Nephron progenitor cell (in vitro differentiated cells): Measurements from ENCODE around the gene HDAC9.
A peak's percentile ranks its signal among the peaks of the same experiment; 100 is the strongest.

Experiments used
- DNase-seq: peaks from one replicate; pipeline ENCODE4 v3.0.0; 2021
- H3K27ac Mint-ChIP-seq: 2 replicates; pipeline ENCODE4 v1.8.0; 2021; ENCODE audit warnings: mild to moderate bottlenecking, moderate library complexity, mixed read lengths
- H3K27me3 Mint-ChIP-seq: 2 replicates; pipeline ENCODE4 v1.8.0; 2021; ENCODE audit warnings: mild to moderate bottlenecking, low read depth, mixed read lengths; ENCODE audit not compliant: poor library complexity
- H3K36me3 Mint-ChIP-seq: 2 replicates; pipeline ENCODE4 v1.8.0; 2021; ENCODE audit warnings: low read depth, mixed read lengths
- H3K4me1 Mint-ChIP-seq: 2 replicates; pipeline ENCODE4 v1.8.0; 2021; ENCODE audit warnings: mixed read lengths
- H3K4me3 Mint-ChIP-seq: 2 replicates; pipeline ENCODE4 v1.8.0; 2021; ENCODE audit warnings: mild to moderate bottlenecking, moderate library complexity, mixed read lengths
- H3K9me3 Mint-ChIP-seq: 2 replicates; pipeline ENCODE4 v1.8.0; 2021; ENCODE audit warnings: mild to moderate bottlenecking, moderate library complexity, mixed read lengths
- TF ChIP-seq, protein P1 (sequence below): fragments of 200-600 bp; sonication (generic); IDR thresholded peaks from 2 replicates; pipeline ENCODE4 v1.5.0; 2021; ENCODE audit warnings: antibody characterized with exemption

Gene HDAC9

GRCh38 chr7:18458830-18459229, 36.7 kb upstream of the HDAC9 start:
- Mint-ChIP-seq H3K9me3 (no peaks in the 10 kb centered on the region), H3K4me3 (no peak overlapping the region), H3K4me1 (peaks cover 7% of the 10 kb centered on the region), H3K27ac (peak overlapping the region; percentile 73), H3K27me3 (no peaks in the 10 kb centered on the region), H3K36me3 (no peaks in the 10 kb centered on the region)
- TF ChIP-seq, protein P1, sequence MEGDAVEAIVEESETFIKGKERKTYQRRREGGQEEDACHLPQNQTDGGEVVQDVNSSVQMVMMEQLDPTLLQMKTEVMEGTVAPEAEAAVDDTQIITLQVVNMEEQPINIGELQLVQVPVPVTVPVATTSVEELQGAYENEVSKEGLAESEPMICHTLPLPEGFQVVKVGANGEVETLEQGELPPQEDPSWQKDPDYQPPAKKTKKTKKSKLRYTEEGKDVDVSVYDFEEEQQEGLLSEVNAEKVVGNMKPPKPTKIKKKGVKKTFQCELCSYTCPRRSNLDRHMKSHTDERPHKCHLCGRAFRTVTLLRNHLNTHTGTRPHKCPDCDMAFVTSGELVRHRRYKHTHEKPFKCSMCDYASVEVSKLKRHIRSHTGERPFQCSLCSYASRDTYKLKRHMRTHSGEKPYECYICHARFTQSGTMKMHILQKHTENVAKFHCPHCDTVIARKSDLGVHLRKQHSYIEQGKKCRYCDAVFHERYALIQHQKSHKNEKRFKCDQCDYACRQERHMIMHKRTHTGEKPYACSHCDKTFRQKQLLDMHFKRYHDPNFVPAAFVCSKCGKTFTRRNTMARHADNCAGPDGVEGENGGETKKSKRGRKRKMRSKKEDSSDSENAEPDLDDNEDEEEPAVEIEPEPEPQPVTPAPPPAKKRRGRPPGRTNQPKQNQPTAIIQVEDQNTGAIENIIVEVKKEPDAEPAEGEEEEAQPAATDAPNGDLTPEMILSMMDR, result no peak
- DNase-seq, result no peak

- Mint-ChIP-seq H3K9me3 (no peaks in the 10 kb centered on the region), H3K36me3 (no peaks in the 10 kb centered on the region), H3K4me1 (peaks cover 7% of the 10 kb centered on the region), H3K4me3 (no peak overlapping the region), H3K27me3 (no peaks in the 10 kb centered on the region), H3K27ac (no peak overlapping the region)
- TF ChIP-seq, protein P1, result no peak
- no peak for DNase-seq
These were observed 35.9 kb upstream of the HDAC9 start for GRCh38 chr7:18459484-18460245.

- H3K4me3 Mint-ChIP-seq, result no peak overlapping the region
- H3K36me3 Mint-ChIP-seq, result no peaks in the 10 kb centered on the region
- no peak overlapping the region for H3K27ac Mint-ChIP-seq
- DNase-seq, result no peak
- TF ChIP-seq, protein P1, result no peak
- peaks cover 16% of the 10 kb centered on the region for H3K4me1 Mint-ChIP-seq
- H3K9me3 Mint-ChIP-seq, result peaks cover 13% of the 10 kb centered on the region
- no peaks in the 10 kb centered on the region for H3K27me3 Mint-ChIP-seq
These were observed 33.6 kb upstream of the HDAC9 start for GRCh38 chr7:18461785-18462467.

GRCh38 chr7:18464830-18465229, 30.7 kb upstream of the HDAC9 start:
- Mint-ChIP-seq H3K4me1 (peaks cover 18% of the 10 kb centered on the region), H3K36me3 (no peaks in the 10 kb centered on the region), H3K9me3 (peaks cover 13% of the 10 kb centered on the region), H3K27me3 (no peaks in the 10 kb centered on the region), H3K27ac (no peak overlapping the region), H3K4me3 (no peak overlapping the region)
- TF ChIP-seq, protein P1, result no peak
- DNase-seq, result no peak

DNA sequence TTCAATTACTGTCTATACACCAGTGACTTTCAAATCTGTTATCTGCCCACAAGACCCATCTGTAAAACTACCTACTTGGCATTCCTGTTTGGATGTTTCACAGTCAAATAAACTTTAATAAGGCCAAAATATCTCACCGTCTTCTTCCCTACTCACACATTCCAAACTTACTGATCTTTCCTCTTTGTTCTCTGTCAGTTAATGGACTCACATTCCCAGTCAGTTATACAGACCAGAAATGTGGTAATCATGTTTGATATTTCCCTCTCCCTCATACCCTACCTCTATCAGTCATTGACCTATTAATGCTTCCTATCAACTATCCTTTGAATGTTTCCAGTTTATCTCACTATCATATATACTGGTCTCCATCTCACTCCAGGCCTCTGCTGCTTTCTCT, 28.5 kb upstream of the HDAC9 start:
- H3K36me3 Mint-ChIP-seq, result no peaks in the 10 kb centered on the region
- H3K4me3 Mint-ChIP-seq, result no peak overlapping the region
- DNase-seq, result no peak
- H3K27me3 Mint-ChIP-seq, result no peaks in the 10 kb centered on the region
- H3K4me1 Mint-ChIP-seq, result peaks cover 18% of the 10 kb centered on the region
- TF ChIP-seq, protein P1, result no peak
- H3K9me3 Mint-ChIP-seq, result peaks cover 13% of the 10 kb centered on the region
- peak overlapping the region; percentile 0 for H3K27ac Mint-ChIP-seq
